Measurements from ENCODE around the gene GRIA1.

Gene GRIA1

GRCh38 chr5:153546566-153546965, 56.1 kb downstream of the GRIA1 start:
- no peak for DNase-seq (ENCODE audit: low spot score)

- DNase-seq (ENCODE audit: low spot score), result no peak
These were observed 61.1 kb downstream of the GRIA1 start for GRCh38 chr5:153551537-153552079.

GRCh38 chr5:153552886-153553285, 62.4 kb downstream of the GRIA1 start:
- DNase-seq (ENCODE audit: low spot score), result no peak

- DNase-seq (ENCODE audit: low spot score), result no peak
These were observed 65.1 kb downstream of the GRIA1 start for GRCh38 chr5:153555420-153556114.

- no peak for DNase-seq (ENCODE audit: low spot score)
These were observed 68.5 kb downstream of the GRIA1 start for GRCh38 chr5:153558957-153559356.

GRCh38 chr5:153559926-153560325, 69.5 kb downstream of the GRIA1 start:
- no peak for DNase-seq (ENCODE audit: low spot score)

- no peak for DNase-seq (ENCODE audit: low spot score)
These were observed 71.7 kb downstream of the GRIA1 start for GRCh38 chr5:153562189-153562588.

- no peak for DNase-seq (ENCODE audit: low spot score)
These were observed 75.4 kb downstream of the GRIA1 start for GRCh38 chr5:153565822-153566221.

GRCh38 chr5:153569036-153569435, 78.6 kb downstream of the GRIA1 start:
- DNase-seq (ENCODE audit: low spot score), result no peak

GRCh38 chr5:153571162-153571561, 80.7 kb downstream of the GRIA1 start:
- no peak for DNase-seq (ENCODE audit: low spot score)

- DNase-seq (ENCODE audit: low spot score), result no peak
These were observed 82.1 kb downstream of the GRIA1 start for GRCh38 chr5:153572411-153573145.

GRCh38 chr5:153573326-153574033, 83.0 kb downstream of the GRIA1 start:
- DNase-seq (ENCODE audit: low spot score), result no peak

GRCh38 chr5:153584126-153584959, 93.9 kb downstream of the GRIA1 start:
- DNase-seq (ENCODE audit: low spot score), result no peak

- DNase-seq (ENCODE audit: low spot score), result no peak
These were observed 94.5 kb downstream of the GRIA1 start for GRCh38 chr5:153584960-153585359.

- no peak for DNase-seq (ENCODE audit: low spot score)
These were observed 95.3 kb downstream of the GRIA1 start for GRCh38 chr5:153585622-153586277.

GRCh38 chr5:153592081-153592480, 101.6 kb downstream of the GRIA1 start:
- DNase-seq (ENCODE audit: low spot score), result no peak

- DNase-seq (ENCODE audit: low spot score), result no peak
These were observed 104.3 kb downstream of the GRIA1 start for GRCh38 chr5:153594785-153595184.

- DNase-seq (ENCODE audit: low spot score), result no peak
These were observed 107.6 kb downstream of the GRIA1 start for GRCh38 chr5:153598099-153598498.

GRCh38 chr5:153601377-153601776, 110.9 kb downstream of the GRIA1 start:
- DNase-seq (ENCODE audit: low spot score), result no peak

- no peak for DNase-seq (ENCODE audit: low spot score)
These were observed 114.9 kb downstream of the GRIA1 start for GRCh38 chr5:153605386-153605785.

GRCh38 chr5:153610009-153610408, 119.5 kb downstream of the GRIA1 start:
- no peak for DNase-seq (ENCODE audit: low spot score)

Data from SK-N-DZ (cell line).